Measurements from ENCODE around the gene FBP2.

DNA sequence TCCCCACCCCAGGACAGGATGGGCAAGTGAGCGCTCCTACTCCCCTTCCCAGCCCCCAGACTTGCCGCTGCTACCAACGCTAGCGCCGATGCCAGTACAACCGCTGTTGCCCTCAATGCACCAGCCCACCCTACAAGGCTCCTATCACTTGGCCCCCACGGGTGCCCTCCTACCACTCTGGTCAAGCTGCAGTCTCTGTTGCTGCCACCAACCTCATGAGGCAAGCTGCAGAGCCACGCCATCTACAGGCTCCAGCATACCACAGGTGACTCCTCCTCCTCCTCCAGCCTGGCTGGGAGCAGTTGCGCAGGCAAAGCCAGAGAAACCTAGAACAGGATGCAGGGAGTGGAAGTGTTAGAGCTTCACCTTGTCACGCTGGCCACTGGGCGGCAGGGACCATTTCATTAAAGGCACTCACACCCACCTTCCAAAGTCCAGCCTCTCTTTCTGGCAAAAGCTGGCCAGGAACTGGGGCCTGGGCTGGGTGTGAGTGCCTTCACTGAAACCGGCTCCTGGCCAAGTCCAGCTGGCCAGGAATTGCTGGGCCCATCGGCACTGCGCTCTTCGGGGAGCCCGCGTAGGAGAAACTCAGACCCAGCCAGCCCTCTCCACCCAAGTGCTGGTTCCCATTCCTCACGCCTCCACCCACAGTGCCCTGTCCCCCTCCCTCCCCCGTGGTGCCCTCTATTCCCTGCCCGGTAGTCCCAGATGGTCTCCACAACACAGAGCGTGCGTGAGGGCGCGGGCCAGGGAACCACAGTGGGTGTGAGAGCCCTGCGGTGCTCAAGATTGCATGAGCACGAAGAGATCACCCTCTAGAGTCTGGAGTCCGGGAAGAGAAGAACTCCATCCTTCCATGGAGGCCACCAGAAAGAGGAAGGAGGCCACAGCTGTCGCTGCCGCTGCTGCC is 40.3 kb downstream of the FBP2 start:
- TF ChIP-seq, protein P1, sequence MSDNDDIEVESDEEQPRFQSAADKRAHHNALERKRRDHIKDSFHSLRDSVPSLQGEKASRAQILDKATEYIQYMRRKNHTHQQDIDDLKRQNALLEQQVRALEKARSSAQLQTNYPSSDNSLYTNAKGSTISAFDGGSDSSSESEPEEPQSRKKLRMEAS (IDR thresholded peaks at IDR 0.05; ENCODE audit: low read depth): no peak
- TF ChIP-seq GABPA (IDR thresholded peaks at IDR 0.05; ENCODE audit: low read depth): no peak
- no peak for TF ChIP-seq EZH2phosphoT487 (IDR thresholded peaks at IDR 0.05; ENCODE audit: borderline replicate concordance, low read depth)
- TF ChIP-seq, protein P2, sequence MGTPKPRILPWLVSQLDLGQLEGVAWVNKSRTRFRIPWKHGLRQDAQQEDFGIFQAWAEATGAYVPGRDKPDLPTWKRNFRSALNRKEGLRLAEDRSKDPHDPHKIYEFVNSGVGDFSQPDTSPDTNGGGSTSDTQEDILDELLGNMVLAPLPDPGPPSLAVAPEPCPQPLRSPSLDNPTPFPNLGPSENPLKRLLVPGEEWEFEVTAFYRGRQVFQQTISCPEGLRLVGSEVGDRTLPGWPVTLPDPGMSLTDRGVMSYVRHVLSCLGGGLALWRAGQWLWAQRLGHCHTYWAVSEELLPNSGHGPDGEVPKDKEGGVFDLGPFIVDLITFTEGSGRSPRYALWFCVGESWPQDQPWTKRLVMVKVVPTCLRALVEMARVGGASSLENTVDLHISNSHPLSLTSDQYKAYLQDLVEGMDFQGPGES (IDR thresholded peaks at IDR 0.05; ENCODE audit: low read depth, low read length): no peak
- TF ChIP-seq EP300 (IDR thresholded peaks at IDR 0.05; ENCODE audit: borderline replicate concordance in 1 of 2, low read depth in 1 of 2, low read length in 1 of 2): no peak
- TF ChIP-seq, protein P3, sequence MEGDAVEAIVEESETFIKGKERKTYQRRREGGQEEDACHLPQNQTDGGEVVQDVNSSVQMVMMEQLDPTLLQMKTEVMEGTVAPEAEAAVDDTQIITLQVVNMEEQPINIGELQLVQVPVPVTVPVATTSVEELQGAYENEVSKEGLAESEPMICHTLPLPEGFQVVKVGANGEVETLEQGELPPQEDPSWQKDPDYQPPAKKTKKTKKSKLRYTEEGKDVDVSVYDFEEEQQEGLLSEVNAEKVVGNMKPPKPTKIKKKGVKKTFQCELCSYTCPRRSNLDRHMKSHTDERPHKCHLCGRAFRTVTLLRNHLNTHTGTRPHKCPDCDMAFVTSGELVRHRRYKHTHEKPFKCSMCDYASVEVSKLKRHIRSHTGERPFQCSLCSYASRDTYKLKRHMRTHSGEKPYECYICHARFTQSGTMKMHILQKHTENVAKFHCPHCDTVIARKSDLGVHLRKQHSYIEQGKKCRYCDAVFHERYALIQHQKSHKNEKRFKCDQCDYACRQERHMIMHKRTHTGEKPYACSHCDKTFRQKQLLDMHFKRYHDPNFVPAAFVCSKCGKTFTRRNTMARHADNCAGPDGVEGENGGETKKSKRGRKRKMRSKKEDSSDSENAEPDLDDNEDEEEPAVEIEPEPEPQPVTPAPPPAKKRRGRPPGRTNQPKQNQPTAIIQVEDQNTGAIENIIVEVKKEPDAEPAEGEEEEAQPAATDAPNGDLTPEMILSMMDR (IDR thresholded peaks at IDR 0.05): no peak
- no peak for TF ChIP-seq TAF1 (IDR thresholded peaks at IDR 0.05; ENCODE audit: borderline replicate concordance, low read depth, low read length)
- TF ChIP-seq NFIC (IDR thresholded peaks at IDR 0.05; ENCODE audit: borderline replicate concordance): no peak
- TF ChIP-seq SIN3A (IDR thresholded peaks at IDR 0.05; ENCODE audit: borderline replicate concordance, low read depth, low read length): no peak
- no peak for TF ChIP-seq POLR2AphosphoS5 (IDR thresholded peaks at IDR 0.05; ENCODE audit: low read depth, low read length)
- TF ChIP-seq, protein P4, sequence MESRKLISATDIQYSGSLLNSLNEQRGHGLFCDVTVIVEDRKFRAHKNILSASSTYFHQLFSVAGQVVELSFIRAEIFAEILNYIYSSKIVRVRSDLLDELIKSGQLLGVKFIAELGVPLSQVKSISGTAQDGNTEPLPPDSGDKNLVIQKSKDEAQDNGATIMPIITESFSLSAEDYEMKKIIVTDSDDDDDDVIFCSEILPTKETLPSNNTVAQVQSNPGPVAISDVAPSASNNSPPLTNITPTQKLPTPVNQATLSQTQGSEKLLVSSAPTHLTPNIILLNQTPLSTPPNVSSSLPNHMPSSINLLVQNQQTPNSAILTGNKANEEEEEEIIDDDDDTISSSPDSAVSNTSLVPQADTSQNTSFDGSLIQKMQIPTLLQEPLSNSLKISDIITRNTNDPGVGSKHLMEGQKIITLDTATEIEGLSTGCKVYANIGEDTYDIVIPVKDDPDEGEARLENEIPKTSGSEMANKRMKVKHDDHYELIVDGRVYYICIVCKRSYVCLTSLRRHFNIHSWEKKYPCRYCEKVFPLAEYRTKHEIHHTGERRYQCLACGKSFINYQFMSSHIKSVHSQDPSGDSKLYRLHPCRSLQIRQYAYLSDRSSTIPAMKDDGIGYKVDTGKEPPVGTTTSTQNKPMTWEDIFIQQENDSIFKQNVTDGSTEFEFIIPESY (IDR thresholded peaks at IDR 0.05; ENCODE audit: borderline replicate concordance, low read depth): no peak
- no peak for TF ChIP-seq RAD21 (IDR thresholded peaks at IDR 0.05; ENCODE audit: low read length)
- no peak for TF ChIP-seq RFX5 (IDR thresholded peaks at IDR 0.05; ENCODE audit: low read length)
- TF ChIP-seq, protein P5, sequence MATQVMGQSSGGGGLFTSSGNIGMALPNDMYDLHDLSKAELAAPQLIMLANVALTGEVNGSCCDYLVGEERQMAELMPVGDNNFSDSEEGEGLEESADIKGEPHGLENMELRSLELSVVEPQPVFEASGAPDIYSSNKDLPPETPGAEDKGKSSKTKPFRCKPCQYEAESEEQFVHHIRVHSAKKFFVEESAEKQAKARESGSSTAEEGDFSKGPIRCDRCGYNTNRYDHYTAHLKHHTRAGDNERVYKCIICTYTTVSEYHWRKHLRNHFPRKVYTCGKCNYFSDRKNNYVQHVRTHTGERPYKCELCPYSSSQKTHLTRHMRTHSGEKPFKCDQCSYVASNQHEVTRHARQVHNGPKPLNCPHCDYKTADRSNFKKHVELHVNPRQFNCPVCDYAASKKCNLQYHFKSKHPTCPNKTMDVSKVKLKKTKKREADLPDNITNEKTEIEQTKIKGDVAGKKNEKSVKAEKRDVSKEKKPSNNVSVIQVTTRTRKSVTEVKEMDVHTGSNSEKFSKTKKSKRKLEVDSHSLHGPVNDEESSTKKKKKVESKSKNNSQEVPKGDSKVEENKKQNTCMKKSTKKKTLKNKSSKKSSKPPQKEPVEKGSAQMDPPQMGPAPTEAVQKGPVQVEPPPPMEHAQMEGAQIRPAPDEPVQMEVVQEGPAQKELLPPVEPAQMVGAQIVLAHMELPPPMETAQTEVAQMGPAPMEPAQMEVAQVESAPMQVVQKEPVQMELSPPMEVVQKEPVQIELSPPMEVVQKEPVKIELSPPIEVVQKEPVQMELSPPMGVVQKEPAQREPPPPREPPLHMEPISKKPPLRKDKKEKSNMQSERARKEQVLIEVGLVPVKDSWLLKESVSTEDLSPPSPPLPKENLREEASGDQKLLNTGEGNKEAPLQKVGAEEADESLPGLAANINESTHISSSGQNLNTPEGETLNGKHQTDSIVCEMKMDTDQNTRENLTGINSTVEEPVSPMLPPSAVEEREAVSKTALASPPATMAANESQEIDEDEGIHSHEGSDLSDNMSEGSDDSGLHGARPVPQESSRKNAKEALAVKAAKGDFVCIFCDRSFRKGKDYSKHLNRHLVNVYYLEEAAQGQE (IDR thresholded peaks at IDR 0.05; ENCODE audit: low read depth, low read length): no peak
